Activated effector memory CD4-positive, alpha-beta T cell treated with Interleukin-2 at 50 U/mL for 16 hours (primary cell): ENCODE results near the gene LRRC27.
"Not testable (repeated sequence)": the region's sequence is repeated elsewhere in the genome, so short reads cannot be mapped to it uniquely, and the experiment has no call there.

Source experiments
- DNase-seq: peaks from one replicate; pipeline ENCODE4 v3.0.0-alpha.2; 2020

Gene LRRC27

GRCh38 chr10:132376394-132376851, 44.4 kb downstream of the LRRC27 start:
- no peak for DNase-seq

- no peak for DNase-seq
Measured at GRCh38 chr10:132377326-132377725, 45.3 kb downstream of the LRRC27 start.

- DNase-seq, result not testable (repeated sequence)
Measured at GRCh38 chr10:132379026-132379425, 47.0 kb downstream of the LRRC27 start.

- not testable (repeated sequence) for DNase-seq
Measured at GRCh38 chr10:132380986-132381385, 49.0 kb downstream of the LRRC27 start.

- no peak for DNase-seq
Measured at GRCh38 chr10:132381741-132382140, 49.7 kb downstream of the LRRC27 start.

GRCh38 chr10:132382231-132382922, 50.4 kb downstream of the LRRC27 start:
- no peak for DNase-seq

- no peak for DNase-seq
Measured at GRCh38 chr10:132383101-132383500, 51.1 kb downstream of the LRRC27 start.

- no peak for DNase-seq
Measured at GRCh38 chr10:132383751-132384196, 51.8 kb downstream of the LRRC27 start.

- DNase-seq, result no peak
Measured at GRCh38 chr10:132384618-132385388, 52.8 kb downstream of the LRRC27 start.

- no peak for DNase-seq
Measured at GRCh38 chr10:132385389-132385667, 53.3 kb downstream of the LRRC27 start.

- DNase-seq, result no peak
Measured at GRCh38 chr10:132385721-132386418, 53.9 kb downstream of the LRRC27 start.

- DNase-seq, result no peak
Measured at GRCh38 chr10:132386419-132386831, 54.4 kb downstream of the LRRC27 start.

GRCh38 chr10:132386896-132387295, 54.9 kb downstream of the LRRC27 start:
- not testable (repeated sequence) for DNase-seq

- peak; percentile 61 for DNase-seq
Measured at GRCh38 chr10:132387764-132388210, 55.8 kb downstream of the LRRC27 start.

GRCh38 chr10:132388891-132389432, 57.0 kb downstream of the LRRC27 start:
- no peak for DNase-seq

- DNase-seq, result no peak
Measured at GRCh38 chr10:132389433-132390169, 57.6 kb downstream of the LRRC27 start.

GRCh38 chr10:132390170-132390920, 58.4 kb downstream of the LRRC27 start:
- no peak for DNase-seq

GRCh38 chr10:132390921-132391675, 59.1 kb downstream of the LRRC27 start:
- no peak for DNase-seq

GRCh38 chr10:132391676-132392020, 59.7 kb downstream of the LRRC27 start:
- no peak for DNase-seq

- no peak for DNase-seq
Measured at GRCh38 chr10:132392184-132392800, 60.3 kb downstream of the LRRC27 start.
